GM10266 (cell line): ENCODE measurements around the gene GTF2H4.

Experiments used
- DNase-seq: peaks from one replicate; pipeline ENCODE4 v3.0.0; 2012; ENCODE audit errors: extremely low spot score
- TF ChIP-seq, protein P1 (sequence below): IDR thresholded peaks from 2 replicates; pipeline ENCODE4 v1.5.1; 2012; ENCODE audit warnings: mild to moderate bottlenecking, low read depth; ENCODE audit not compliant: control insufficient read depth, insufficient read depth; ENCODE audit errors: missing control alignments

Gene GTF2H4

DNA sequence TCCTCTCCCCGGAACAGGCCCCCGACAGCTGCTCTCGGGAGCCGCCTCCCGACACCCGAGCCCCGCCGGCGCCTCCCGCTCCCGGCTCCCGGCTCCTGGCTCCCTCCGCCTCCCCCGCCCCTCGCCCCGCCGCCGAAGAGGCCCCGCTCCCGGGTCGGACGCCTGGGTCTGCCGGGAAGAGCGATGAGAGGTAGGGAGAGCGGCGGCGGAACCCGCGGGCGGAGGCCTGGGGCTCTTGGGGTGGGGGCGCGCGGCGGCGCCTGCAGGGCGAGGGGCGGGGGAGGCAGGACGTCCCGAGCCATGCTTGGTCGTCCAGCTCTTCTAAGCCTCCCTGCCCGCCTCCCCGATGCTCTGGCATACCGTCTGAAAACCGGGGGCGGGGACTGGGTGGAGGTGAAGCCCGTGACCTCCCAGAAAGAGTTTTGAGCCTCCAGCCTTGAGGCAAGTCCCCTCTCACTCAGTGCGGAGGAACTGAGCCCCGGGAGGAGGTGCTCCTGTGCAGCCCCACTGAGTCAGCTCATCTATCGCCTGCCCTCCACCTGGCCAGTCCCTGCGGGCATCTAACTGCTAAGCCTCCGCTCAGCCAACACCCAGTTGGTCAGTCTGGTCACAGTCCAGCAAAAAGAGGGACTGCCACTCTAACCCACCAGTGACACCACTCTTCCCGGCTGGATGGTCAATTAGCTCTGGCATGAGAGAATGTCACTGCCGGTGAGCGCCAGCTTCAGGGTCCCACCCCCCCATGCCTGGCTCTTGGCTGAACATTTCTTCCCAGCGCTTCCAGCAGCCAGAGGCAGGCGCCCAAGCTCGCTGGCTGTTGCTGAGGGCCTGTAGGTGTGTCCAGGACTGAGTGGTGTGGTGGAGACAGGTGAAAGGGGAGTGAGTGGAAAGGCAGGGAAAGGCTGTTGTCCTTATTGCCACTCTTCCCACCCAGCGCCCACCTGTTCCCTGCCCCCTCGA is 23.2 kb upstream of the GTF2H4 start:
- peak; percentile 83 for DNase-seq
- TF ChIP-seq, protein P1, sequence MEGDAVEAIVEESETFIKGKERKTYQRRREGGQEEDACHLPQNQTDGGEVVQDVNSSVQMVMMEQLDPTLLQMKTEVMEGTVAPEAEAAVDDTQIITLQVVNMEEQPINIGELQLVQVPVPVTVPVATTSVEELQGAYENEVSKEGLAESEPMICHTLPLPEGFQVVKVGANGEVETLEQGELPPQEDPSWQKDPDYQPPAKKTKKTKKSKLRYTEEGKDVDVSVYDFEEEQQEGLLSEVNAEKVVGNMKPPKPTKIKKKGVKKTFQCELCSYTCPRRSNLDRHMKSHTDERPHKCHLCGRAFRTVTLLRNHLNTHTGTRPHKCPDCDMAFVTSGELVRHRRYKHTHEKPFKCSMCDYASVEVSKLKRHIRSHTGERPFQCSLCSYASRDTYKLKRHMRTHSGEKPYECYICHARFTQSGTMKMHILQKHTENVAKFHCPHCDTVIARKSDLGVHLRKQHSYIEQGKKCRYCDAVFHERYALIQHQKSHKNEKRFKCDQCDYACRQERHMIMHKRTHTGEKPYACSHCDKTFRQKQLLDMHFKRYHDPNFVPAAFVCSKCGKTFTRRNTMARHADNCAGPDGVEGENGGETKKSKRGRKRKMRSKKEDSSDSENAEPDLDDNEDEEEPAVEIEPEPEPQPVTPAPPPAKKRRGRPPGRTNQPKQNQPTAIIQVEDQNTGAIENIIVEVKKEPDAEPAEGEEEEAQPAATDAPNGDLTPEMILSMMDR: no peak

DNA sequence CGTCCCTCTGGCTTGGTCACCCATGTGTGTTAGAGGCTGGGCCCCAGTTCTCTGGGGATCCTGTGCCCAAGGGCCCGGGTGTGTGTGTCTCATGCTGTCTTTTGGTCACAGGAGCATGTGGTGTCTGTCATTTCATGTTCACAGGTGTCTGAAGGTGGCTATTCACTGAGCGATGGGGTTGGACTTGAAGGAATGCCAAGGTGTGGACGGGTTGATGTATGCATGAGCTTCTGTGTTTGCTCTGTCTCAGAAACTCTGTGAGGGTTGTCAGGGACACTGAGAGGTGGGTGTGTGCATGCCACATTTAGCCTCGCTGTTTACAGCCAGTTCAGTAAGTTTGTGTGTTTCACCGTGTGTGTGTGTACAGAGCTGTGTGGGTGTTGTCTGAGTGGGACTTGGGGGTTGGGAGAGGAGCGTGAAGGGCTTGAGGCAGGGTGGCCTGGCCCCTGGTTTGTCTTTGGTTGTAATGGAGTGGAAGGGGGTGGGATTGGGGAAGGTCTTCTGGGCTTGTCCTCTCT is 22.5 kb upstream of the GTF2H4 start:
- TF ChIP-seq, protein P1: no peak
- DNase-seq: peak; percentile 47

DNA sequence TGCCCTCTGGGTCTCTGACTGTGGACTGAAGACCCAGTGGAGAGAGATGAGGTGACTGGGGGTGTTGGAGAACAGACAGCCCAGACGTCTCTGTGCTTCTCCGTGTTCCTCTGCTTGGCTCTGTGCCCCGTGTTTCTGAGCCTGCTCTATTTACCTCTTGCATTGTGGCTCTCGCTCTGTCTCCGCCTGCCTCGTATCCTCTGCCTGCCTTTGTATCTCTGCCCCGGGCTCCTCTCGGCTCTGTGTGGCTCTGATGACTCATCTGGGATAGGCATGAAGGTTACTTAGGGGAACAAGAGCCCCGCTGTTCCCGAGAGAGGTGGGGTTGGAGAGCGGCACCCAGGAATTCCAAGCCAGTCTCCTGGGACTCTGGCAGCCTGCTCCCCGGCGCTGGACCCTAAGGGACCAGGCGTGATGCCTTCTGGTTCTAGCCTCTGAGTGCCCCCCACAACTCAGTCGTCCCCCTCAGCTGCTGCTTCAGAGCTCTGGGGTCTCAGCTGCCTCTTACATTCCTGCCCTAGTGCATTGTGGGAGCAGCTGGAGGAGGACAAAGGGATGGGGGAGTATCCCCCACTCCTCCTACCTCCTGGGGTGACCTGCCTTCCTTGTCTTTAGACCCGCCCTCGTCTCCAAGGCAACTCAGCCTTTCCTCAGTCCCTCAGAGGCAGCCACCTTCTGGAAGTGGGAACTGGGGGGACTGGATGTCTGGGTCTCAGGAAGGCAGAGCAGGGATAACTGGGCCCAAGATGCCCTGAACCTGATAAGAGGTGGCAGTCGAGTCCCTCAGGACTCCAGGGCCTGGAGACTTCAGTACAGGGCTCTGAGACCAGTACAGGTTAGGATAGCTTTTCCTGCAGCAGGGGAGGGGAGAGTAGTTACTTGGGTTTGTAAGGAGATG is 21.8 kb upstream of the GTF2H4 start:
- peak; percentile 35 for DNase-seq
- TF ChIP-seq, protein P1: no peak

DNA sequence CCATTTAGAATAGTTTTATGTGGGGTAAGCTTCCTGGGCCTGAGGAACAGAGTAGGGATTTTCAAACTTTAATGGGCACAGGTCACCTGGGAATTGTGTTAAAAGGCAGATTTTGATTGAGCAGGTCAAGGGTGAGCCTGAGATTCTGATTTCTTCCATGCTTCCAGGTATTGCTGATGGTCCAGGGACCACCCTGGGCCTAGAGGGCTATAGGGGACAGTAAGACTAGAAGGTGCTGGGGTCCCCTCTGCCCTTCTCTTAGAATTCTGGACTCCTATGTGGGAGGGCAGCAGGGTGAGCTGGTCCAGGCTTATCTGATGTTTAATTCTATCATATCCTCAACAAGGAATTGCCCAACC is 21.1 kb upstream of the GTF2H4 start:
- TF ChIP-seq, protein P1: no peak
- DNase-seq: peak; percentile 9

DNA sequence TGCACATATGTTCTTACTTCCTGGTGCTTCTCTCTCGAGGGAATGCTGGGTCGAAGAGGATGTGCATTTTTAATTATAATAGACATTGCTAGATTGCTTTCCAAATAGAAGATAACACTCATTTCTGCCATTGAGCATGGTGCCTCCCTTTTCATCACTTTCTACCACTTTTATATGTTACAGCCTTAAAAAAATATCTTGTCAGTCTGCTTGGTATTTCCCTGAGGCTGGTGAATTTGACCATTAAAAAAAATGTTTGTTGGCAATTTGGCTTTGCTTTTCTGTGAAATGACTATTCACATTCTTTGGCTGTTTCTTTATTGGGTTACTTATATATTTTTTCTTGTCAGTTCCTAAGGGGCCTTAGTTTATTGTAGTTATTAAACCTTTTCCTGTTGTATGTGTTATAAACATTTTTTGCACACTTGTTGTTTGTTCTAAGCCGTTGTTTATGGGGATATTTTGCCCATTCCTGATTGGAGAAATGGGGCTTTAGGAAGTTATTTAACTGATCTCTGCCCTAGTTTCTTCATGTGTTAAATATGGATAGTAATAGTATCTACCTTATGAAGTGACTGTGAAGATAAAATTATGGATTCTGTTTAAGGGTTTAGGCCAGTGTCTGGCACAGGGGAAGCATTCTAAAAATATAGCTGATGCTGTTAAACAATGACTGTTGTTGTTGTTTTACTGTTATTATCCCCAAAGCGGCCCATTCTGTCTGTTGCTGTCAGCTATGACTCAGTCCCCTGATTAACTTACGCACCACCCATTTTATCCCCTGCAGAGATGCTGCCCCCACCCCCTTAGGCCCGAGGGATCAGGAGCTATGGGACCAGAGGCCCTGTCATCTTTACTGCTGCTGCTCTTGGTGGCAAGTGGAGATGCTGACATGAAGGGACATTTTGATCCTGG is 19.8 kb upstream of the GTF2H4 start:
- TF ChIP-seq, protein P1: no peak
- peak; percentile 2 for DNase-seq

DNA sequence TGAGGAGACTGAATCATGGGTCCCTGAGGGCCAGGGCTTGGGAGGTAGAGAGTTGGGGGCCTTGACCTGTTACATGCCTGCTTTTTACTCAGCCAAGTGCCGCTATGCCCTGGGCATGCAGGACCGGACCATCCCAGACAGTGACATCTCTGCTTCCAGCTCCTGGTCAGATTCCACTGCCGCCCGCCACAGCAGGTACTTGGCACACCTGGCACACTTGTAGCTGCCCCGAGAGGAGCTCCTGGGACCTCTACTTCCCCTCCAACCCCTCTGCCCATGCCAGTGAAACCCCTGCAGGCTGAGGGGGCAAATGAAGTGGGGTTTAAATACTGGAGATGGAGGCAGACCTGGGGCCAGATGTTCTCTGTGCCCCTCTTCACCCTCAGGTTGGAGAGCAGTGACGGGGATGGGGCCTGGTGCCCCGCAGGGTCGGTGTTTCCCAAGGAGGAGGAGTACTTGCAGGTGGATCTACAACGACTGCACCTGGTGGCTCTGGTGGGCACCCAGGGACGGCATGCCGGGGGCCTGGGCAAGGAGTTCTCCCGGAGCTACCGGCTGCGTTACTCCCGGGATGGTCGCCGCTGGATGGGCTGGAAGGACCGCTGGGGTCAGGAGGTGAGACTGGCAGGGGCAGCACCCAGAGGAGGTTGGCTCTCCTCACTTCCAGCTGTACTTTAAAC is 19.1 kb upstream of the GTF2H4 start:
- DNase-seq: peak; percentile 4
- TF ChIP-seq, protein P1: no peak
